ENCODE data around the gene CKAP2. TPM values are rescaled to one million over a fixed set of nuclear protein-coding genes. Genes with fewer than 3 reads are reported as not detected.

CKAP2 gene
- total RNA-seq, 2 experiments from 2014 or later = 75.5 to 84.4 TPM

DNA sequence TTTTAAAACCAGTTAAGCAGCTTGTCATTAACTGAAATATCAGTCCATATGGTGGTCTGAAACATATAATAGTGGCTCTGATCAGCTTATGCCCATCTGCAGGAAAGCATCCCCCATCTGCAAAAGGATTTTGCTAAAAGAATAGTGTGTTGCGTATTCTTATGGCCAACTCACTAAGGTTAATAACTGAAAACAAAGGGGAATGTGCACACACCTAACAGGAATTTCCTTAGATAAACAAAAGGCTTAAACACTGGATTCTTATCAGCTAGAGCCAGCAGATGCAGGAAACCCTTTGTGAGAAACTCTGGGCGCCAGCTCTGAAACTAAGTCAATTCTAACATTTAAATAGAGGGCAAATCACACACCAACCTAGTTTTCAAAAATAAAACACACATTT, 27.0 kb upstream of the CKAP2 start:
- DNase-seq (no peak), ATAC-seq (no peak)
- peaks cover 36% of the 10 kb centered on the region for H3K36me3 Mint-ChIP-seq (ENCODE audit: low read depth)
- no peak overlapping the region for H3K4me3 Mint-ChIP-seq
- no peaks in the 10 kb centered on the region for H3K4me1 Mint-ChIP-seq (ENCODE audit: low read depth)
- no peaks in the 10 kb centered on the region for H3K27me3 Mint-ChIP-seq (ENCODE audit: low read depth)
- ChIA-PET CTCF (interaction anchor here (1.0 kb wide), 1 partner anchor 23 kb away, joined by 3 read pairs; no protein-coding TSS in a partner anchor), POLR2A (no interaction called here)
- H3K9me3 Mint-ChIP-seq (ENCODE audit: insufficient read depth) = no peaks in the 10 kb centered on the region
- no peak overlapping the region for H3K27ac Mint-ChIP-seq

DNA sequence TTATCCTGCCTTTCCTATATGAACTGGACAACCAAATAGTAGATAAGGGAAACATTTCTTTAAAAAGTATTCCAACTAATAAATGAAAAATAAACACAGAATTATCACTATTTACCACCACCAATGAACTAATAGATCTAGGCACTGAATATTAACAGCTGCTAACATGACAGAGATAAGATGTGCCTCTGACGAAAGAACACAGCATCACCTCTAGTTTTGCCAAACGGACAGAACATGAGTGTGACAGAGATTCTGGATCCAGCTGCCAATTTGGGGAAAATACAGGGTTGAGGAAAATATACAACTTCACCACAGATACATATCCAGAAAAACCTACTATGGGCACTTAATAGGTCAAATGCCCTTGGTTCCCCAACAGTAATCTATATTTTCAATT, 22.8 kb upstream of the CKAP2 start:
- no peak overlapping the region for H3K4me3 Mint-ChIP-seq
- no peak for DNase-seq
- no peaks in the 10 kb centered on the region for H3K9me3 Mint-ChIP-seq (ENCODE audit: insufficient read depth)
- no peaks in the 10 kb centered on the region for H3K4me1 Mint-ChIP-seq (ENCODE audit: low read depth)
- no peaks in the 10 kb centered on the region for H3K27me3 Mint-ChIP-seq (ENCODE audit: low read depth)
- ChIA-PET POLR2A (no interaction called here), CTCF (interaction anchor here (1.9 kb wide), 1 partner anchor 18 kb away, joined by 9 read pairs; the partner anchor contains the start of gene VPS36)
- H3K36me3 Mint-ChIP-seq (ENCODE audit: low read depth) = peaks cover 44% of the 10 kb centered on the region
- no peak overlapping the region for H3K27ac Mint-ChIP-seq
- no peak for ATAC-seq

DNA sequence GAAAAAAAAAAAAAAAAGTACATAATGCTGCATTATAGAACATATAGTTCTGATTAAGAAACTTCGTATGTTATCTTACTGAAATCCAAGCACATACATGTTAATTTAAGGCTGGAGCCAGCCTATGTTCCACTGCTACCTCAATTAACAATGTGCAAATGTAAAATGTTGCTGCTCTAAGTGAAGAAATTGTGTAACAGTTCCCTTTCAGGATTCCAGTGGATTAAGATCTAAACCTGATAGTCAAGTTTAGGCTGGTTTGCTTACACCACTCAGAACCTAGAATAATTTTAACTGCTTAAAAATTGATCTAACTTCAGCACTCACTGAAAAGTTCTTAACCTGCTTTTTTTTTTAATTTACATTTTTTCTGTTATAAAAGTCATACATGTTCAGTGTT, 9.0 kb upstream of the CKAP2 start:
- Mint-ChIP-seq H3K9me3 (ENCODE audit: insufficient read depth) (no peaks in the 10 kb centered on the region), H3K4me3 (no peak overlapping the region), H3K36me3 (ENCODE audit: low read depth) (peaks cover 21% of the 10 kb centered on the region), H3K27ac (no peak overlapping the region), H3K4me1 (ENCODE audit: low read depth) (peaks cover 22% of the 10 kb centered on the region), H3K27me3 (ENCODE audit: low read depth) (no peaks in the 10 kb centered on the region)
- CTCF ChIA-PET = interaction anchor here (2.2 kb wide), 1 partner anchor 103 kb away, joined by 7 read pairs; no protein-coding TSS in a partner anchor
- POLR2A ChIA-PET = no interaction called here
- ATAC-seq (no peak), DNase-seq (no peak)

DNA sequence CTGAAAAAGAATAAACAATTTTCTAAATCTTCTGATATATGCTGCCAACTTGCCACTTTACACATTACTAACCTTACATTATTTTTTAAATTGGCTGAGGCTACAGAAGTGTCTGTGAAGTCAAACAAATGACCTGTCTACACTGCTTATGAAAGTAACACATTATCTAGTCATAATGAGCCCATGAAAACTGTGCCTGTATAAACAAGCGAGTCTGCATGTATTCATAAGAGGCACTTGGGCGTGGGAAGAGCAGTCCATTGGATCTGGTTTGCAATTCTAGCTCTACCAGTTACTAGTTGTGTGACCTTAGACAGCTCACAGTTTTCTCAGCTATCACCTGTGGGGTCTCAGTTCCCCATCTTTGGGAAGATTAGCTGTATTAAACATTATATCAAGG, 7.9 kb upstream of the CKAP2 start:
- DNase-seq = no peak
- POLR2A ChIA-PET = interaction anchor here (0.6 to 1.2 kb wide), 2 partner anchors 8 to 29 kb away, joined by 3 to 5 read pairs; no protein-coding TSS in a partner anchor
- peaks cover 25% of the 10 kb centered on the region for H3K4me1 Mint-ChIP-seq (ENCODE audit: low read depth)
- no peak for ATAC-seq
- H3K27me3 Mint-ChIP-seq (ENCODE audit: low read depth) = no peaks in the 10 kb centered on the region
- peaks cover 17% of the 10 kb centered on the region for H3K36me3 Mint-ChIP-seq (ENCODE audit: low read depth)
- CTCF ChIA-PET = interaction anchor here (1.0 to 2.2 kb wide), 2 partner anchors 9 to 104 kb away, joined by 3 to 7 read pairs; no protein-coding TSS in a partner anchor
- no peak overlapping the region for H3K4me3 Mint-ChIP-seq
- H3K27ac Mint-ChIP-seq = no peak overlapping the region
- H3K9me3 Mint-ChIP-seq (ENCODE audit: insufficient read depth) = no peaks in the 10 kb centered on the region

DNA sequence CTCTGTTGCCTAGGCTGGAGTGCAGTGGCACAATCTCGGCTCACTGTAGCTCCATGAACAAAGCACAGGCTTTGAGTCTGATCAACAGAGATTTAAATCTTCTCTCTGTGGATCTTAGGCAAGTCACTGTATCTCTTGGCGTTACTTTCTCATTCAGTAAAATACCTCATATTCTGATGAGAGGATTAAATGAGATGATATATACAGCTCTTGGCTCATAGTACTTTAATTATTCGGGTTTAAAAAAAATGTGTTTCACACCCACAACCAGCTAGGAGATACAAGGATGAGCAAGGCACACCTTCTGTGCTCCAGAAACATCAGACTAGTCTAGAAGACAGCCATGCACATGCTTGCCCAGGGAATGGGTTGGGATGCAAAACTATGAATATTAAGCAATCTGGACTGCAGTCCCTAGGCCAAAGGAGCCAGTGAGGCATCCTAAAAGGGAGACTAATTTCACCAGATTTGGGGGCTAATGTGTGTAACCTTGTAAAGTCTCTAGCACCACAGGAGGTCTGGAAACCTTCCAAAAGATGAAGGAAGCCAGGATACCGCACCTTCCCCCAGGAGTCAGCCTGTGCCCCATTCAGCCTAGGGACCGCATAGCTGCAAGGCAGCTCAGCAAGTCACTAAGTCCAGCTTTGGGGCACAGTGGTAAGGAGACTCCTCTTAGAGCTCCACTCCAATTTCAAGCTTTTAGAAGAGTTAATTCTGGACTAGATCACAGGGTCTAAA, 7.3 kb upstream of the CKAP2 start:
- DNase-seq = no peak
- ChIA-PET POLR2A (interaction anchor here (0.6 to 1.2 kb wide), 2 partner anchors 9 to 29 kb away, joined by 3 to 5 read pairs; no protein-coding TSS in a partner anchor), CTCF (interaction anchor here (0.7 to 2.2 kb wide), 4 partner anchors 8 to 105 kb away, joined by 3 to 7 read pairs (median 3); no protein-coding TSS in a partner anchor)
- no peak overlapping the region for H3K27ac Mint-ChIP-seq
- H3K27me3 Mint-ChIP-seq (ENCODE audit: low read depth) = no peaks in the 10 kb centered on the region
- peaks cover 25% of the 10 kb centered on the region for H3K4me1 Mint-ChIP-seq (ENCODE audit: low read depth)
- ATAC-seq = no peak
- H3K4me3 Mint-ChIP-seq = no peak overlapping the region
- H3K9me3 Mint-ChIP-seq (ENCODE audit: insufficient read depth) = no peaks in the 10 kb centered on the region
- peaks cover 17% of the 10 kb centered on the region for H3K36me3 Mint-ChIP-seq (ENCODE audit: low read depth)

DNA sequence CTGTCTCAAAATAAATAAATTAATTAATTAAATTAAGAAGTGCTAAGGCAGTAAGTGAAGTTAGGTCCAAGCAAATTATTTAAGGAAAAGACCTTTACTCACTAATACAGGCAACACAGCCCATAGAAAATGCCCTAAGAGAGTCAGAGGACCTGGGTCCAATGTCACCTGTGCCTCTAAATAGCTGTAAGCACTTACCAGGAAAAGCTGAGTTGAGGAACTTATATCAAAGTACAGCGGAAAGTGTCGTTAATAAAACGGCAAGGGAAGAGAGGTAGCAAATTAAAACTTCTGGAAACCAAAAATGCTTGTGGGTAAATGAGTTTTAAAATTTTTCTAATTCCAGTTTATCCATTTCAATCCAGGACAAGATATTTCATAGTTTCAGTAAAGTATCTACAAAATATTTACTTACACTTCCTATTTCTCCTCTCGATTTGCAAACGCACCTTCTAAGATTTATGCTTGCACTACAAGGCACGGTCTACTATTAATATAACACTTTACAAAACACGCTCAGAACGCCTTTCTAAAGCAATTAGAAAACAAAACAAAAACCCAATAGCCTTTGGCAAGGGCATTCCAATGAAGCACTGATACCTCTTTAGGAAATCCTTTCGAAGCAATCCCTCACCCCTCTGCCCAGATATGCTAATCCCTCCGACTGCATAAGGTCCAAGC, 5.8 kb upstream of the CKAP2 start:
- H3K27ac Mint-ChIP-seq = peak overlapping the region; percentile 89
- POLR2A ChIA-PET = interaction anchor here (1.2 kb wide), 1 partner anchor 10 kb away, joined by 3 read pairs; no protein-coding TSS in a partner anchor
- H3K27me3 Mint-ChIP-seq (ENCODE audit: low read depth) = no peaks in the 10 kb centered on the region
- CTCF ChIA-PET = interaction anchor here (1.0 to 3.0 kb wide), 17 partner anchors 8 to 449 kb away, joined by 3 to 18 read pairs (median 9); partner anchors contain the start of genes ALG11 and SUGT1
- ATAC-seq = no peak
- no peaks in the 10 kb centered on the region for H3K9me3 Mint-ChIP-seq (ENCODE audit: insufficient read depth)
- DNase-seq = no peak
- peaks cover 13% of the 10 kb centered on the region for H3K36me3 Mint-ChIP-seq (ENCODE audit: low read depth)
- H3K4me3 Mint-ChIP-seq = peak overlapping the region; percentile 87
- H3K4me1 Mint-ChIP-seq (ENCODE audit: low read depth) = peaks cover 36% of the 10 kb centered on the region

DNA sequence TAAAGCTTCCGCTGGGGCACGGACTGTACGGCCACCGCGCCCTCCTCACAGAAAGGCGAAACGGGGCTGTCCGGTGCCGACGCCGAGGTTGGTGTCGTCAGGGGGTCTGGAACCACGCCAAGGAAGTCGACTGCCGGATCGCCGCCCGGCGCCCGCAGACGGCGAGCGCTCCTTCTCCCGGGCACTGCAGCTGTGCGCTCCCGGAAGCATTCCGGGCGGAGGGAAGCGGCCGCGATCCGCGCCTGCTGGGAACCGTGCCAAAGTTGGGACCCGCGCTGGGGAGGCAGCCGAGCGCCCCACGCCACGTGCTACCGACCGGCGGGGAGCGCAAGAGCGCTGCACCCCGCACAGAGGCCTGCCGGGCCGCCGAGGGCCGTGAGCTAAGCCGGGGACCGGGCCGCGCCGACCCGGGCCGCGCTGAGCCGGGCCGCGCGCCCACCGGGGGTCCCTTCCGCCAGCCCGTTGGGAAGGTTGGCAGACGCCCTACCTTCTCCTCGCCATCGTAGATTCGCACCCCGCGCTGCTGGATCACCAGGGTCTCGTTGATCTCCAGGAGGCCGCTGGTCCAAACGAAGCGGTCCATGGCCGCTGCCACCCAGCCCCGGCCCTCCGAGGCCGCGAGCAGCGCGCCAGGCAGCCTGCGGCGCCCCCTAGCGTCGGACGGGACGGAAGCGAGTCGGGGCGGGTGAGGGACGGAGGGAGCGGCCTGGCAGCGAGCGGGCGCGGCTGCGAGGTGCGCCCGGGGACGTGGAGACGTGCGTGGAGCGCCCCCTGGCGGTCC, 5.1 kb upstream of the CKAP2 start, which contains the start of gene VPS36:
Gene VPS36 (minus strand): TSS at position 623 of the 781 bp plus-strand sequence. CDS start 40 bp downstream, at position 583.
- H3K27ac Mint-ChIP-seq = peak within 1 kb of the TSS; percentile 91
- ChIA-PET CTCF (interaction anchor here (0.6 to 3.0 kb wide), 36 partner anchors 9 to 450 kb away, joined by 3 to 20 read pairs (median 4); partner anchors contain the start of genes ALG11 and SUGT1), POLR2A (interaction anchor here (0.6 to 1.2 kb wide), 6 partner anchors 9 to 325 kb away, joined by 3 to 5 read pairs (median 4); no protein-coding TSS in a partner anchor)
- H3K9me3 Mint-ChIP-seq (ENCODE audit: insufficient read depth) = no peaks in the 10 kb centered on the region
- peaks cover 7% of the 10 kb centered on the region for H3K36me3 Mint-ChIP-seq (ENCODE audit: low read depth)
- peak within 1 kb of the TSS; percentile 87 for H3K4me3 Mint-ChIP-seq
- DNase-seq (peak; percentile 95), ATAC-seq (peak; percentile 81)
- H3K4me1 Mint-ChIP-seq (ENCODE audit: low read depth) = peaks cover 36% of the 10 kb centered on the region
- H3K27me3 Mint-ChIP-seq (ENCODE audit: low read depth) = no peaks in the 10 kb centered on the region

DNA sequence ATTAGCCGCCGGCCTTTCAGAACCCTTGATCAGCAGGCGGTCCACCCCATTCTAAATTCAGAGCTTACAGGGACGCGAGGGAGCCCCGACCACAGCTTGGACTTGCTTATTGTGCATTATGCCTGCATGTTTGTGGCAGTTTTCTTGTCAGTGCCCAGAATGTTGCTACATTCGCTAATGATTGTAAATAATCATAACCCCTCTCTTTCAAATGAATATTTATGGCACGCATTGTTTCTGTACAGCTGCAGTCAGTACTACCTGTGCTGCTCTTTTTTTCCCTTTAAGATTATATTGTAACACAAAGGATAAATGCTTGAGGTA, 4.5 kb upstream of the CKAP2 start:
- Mint-ChIP-seq H3K4me3 (peak overlapping the region; percentile 83), H3K27me3 (ENCODE audit: low read depth) (no peaks in the 10 kb centered on the region), H3K9me3 (ENCODE audit: insufficient read depth) (no peaks in the 10 kb centered on the region), H3K36me3 (ENCODE audit: low read depth) (peaks cover 8% of the 10 kb centered on the region), H3K4me1 (ENCODE audit: low read depth) (peaks cover 36% of the 10 kb centered on the region), H3K27ac (peak overlapping the region; percentile 91)
- no peak for DNase-seq
- POLR2A ChIA-PET = interaction anchor here (0.6 to 1.2 kb wide), 7 partner anchors 8 to 325 kb away, joined by 3 to 5 read pairs (median 3); no protein-coding TSS in a partner anchor
- no peak for ATAC-seq
- CTCF ChIA-PET = interaction anchor here (0.6 to 3.0 kb wide), 35 partner anchors 9 to 450 kb away, joined by 3 to 20 read pairs (median 4); partner anchors contain the start of genes ALG11 and SUGT1

DNA sequence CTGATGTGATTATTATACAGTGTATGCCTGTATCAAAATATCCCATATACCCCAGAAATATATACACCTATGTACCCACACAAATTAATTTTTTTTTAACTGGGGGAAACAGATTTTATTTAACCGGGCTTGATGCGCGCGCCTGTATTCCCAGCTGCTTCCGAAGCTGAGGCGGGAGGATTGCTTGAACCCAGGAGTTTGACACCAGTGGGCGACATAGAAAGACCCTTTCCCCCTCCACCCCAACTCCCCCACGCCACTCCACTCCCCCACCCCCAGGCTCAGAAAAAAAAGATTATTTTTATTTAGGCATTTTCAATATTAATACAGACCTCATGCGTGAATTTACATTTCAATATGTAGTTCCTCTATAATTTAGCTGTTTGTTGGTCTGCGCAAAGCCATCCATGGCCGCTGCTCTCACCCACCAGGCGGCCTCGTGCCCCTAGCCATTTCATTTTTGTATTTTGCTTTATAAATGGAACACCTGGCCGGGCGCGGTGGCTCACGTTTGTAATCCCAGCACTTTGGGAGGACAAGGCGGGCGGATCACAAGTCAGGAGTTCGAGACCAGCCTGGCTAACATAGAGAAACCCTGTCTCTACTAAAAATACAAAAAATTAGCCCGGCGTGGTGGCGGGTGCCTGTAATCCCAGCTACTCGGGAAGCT, 4.0 kb upstream of the CKAP2 start:
- H3K9me3 Mint-ChIP-seq (ENCODE audit: insufficient read depth) = no peaks in the 10 kb centered on the region
- H3K4me1 Mint-ChIP-seq (ENCODE audit: low read depth) = peaks cover 39% of the 10 kb centered on the region
- ChIA-PET POLR2A (interaction anchor here (0.6 to 1.1 kb wide), 7 partner anchors 46 to 326 kb away, joined by 3 to 5 read pairs (median 3); no protein-coding TSS in a partner anchor), CTCF (interaction anchor here (0.6 to 3.0 kb wide), 34 partner anchors 8 to 451 kb away, joined by 3 to 20 read pairs (median 4); partner anchors contain the start of genes ALG11 and SUGT1)
- H3K27ac Mint-ChIP-seq = no peak overlapping the region
- peaks cover 12% of the 10 kb centered on the region for H3K36me3 Mint-ChIP-seq (ENCODE audit: low read depth)
- no peak for DNase-seq
- no peak for ATAC-seq
- H3K27me3 Mint-ChIP-seq (ENCODE audit: low read depth) = no peaks in the 10 kb centered on the region
- peak overlapping the region; percentile 83 for H3K4me3 Mint-ChIP-seq

DNA sequence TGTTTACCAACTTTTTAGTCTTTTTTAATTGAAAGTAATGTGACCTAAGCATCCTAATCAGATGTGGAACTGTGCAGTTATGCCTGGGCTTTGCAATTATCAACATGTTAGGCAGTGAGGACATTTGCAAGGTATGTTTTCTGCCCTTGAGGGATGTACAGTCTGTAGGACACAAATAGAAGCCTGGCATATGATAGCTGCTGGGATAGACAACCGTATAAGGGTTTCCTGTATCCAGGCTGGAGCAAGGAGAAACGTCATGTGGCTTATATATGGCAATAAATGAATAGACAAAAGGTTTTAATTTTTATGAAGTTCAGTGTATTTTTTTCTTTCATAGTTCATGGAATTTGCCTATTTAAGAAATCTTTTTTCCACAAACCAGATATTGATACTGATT, 2.8 kb upstream of the CKAP2 start:
- ATAC-seq (no peak), DNase-seq (no peak)
- ChIA-PET CTCF (no interaction called here), POLR2A (no interaction called here)
- peaks cover 24% of the 10 kb centered on the region for H3K36me3 Mint-ChIP-seq (ENCODE audit: low read depth)
- H3K27me3 Mint-ChIP-seq (ENCODE audit: low read depth) = no peaks in the 10 kb centered on the region
- no peaks in the 10 kb centered on the region for H3K9me3 Mint-ChIP-seq (ENCODE audit: insufficient read depth)
- peaks cover 51% of the 10 kb centered on the region for H3K4me1 Mint-ChIP-seq (ENCODE audit: low read depth)
- no peak overlapping the region for H3K27ac Mint-ChIP-seq
- H3K4me3 Mint-ChIP-seq = no peak overlapping the region

DNA sequence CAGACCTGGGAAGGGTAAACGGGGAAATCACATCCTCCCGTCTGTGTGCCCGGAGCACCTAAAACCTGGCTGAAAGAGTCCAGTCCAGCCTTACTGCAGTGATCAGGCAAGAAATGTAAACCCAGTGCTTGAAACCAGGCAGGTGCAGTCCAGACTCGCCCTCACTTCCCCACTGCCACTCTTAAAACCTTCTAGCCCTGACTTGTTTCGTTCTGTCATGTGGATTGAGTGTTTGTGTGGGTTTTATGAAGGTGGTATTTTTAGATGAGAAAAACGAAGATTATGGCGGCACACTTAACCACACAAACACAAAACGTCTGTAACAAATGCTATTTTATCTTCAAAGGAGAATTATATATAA, 839 bp upstream of the CKAP2 start:
- Mint-ChIP-seq H3K4me3 (peak overlapping the region; percentile 76), H3K27ac (peak overlapping the region; percentile 100), H3K27me3 (ENCODE audit: low read depth) (no peaks in the 10 kb centered on the region), H3K36me3 (ENCODE audit: low read depth) (peaks cover 31% of the 10 kb centered on the region), H3K4me1 (ENCODE audit: low read depth) (peaks cover 50% of the 10 kb centered on the region), H3K9me3 (ENCODE audit: insufficient read depth) (no peaks in the 10 kb centered on the region)
- ATAC-seq = no peak
- POLR2A ChIA-PET = no interaction called here
- peak; percentile 43 for DNase-seq
- CTCF ChIA-PET = no interaction called here
